Left cardiac atrium (tissue), 4 donors: ENCODE measurements around the gene PPP2R1A. TPM values are rescaled to one million over a fixed set of nuclear protein-coding genes. Genes with fewer than 3 reads are reported as not detected.
A peak's percentile ranks its signal among the peaks of the same experiment; 100 is the strongest.
"Not testable (repeated sequence)": the region's sequence is repeated elsewhere in the genome, so short reads cannot be mapped to it uniquely, and the experiment has no call there.

Experiments used
- ATAC-seq, 2 donors: fragments of 200-7000 bp; cut with Tn5 transposase; one replicate each; pipeline ENCODE4 v1.9.1; 2020; ENCODE audit warnings: mild to moderate bottlenecking in 2 of 2, moderate library complexity in 2 of 2
- DNase-seq: peaks from one replicate; pipeline ENCODE4 v3.0.0-alpha.2; 2020
- intact Hi-C, 2 donors: fragments of 100-400 bp; cut with DNase I; formaldehyde crosslinking; loops; one replicate each; pipeline versions ENCODE4 v1.14.1 to v1.15.1; 2022 to 2023
- total RNA-seq, 2 donors: library from RNA; stranded (reverse); fragmentation: NEBNext Ultra II Directional; extraction: Animal tissue kit (Norgen Biotek cat#: 25700); gene quantifications; one replicate each; pipeline ENCODE4 v1.2.1, GENCODE V29; 2021
- donor health status: DM: no; HTN: yes; CAD: no.
- donor health status: DM: no; HTN: yes; CAD: no; lungs with severe emphysema.
- donor health status: DM: yes; HTN: yes; CAD: no.
- donor health status: Dilated cardiomyopathy.

PPP2R1A gene
- total RNA-seq, 2 donors from 2014 or later = 276 to 389 TPM

GRCh38 chr19:52197964-52198363 is 8.1 kb downstream of the PPP2R1A start:
- no peak for ATAC-seq
- intact Hi-C loops = no loop called here
- no peak for DNase-seq

GRCh38 chr19:52198678-52199077 is 8.8 kb downstream of the PPP2R1A start:
- intact Hi-C loops = no loop called here
- ATAC-seq = no peak
- no peak for DNase-seq

GRCh38 chr19:52200044-52200443 is 10.2 kb downstream of the PPP2R1A start:
- intact Hi-C loops = no loop called here
- ATAC-seq = peak; percentile 89 to 91
- peak; percentile 57 for DNase-seq

GRCh38 chr19:52200755-52201391 is 11.0 kb downstream of the PPP2R1A start:
- intact Hi-C loops, ATAC-seq, DNase-seq: not testable (repeated sequence)

GRCh38 chr19:52206481-52206880 is 16.6 kb downstream of the PPP2R1A start:
- ATAC-seq (peak in 1 of 2 donors; percentile 67), DNase-seq (peak; percentile 41)
- intact Hi-C loops = no loop called here

GRCh38 chr19:52211203-52211602 is 21.4 kb downstream of the PPP2R1A start:
- DNase-seq (no peak), ATAC-seq (no peak)
- intact Hi-C loops = no loop called here

GRCh38 chr19:52211926-52212571 is 22.2 kb downstream of the PPP2R1A start:
- no peak for ATAC-seq
- intact Hi-C loops = no loop called here
- no peak for DNase-seq

- DNase-seq (no peak), ATAC-seq (no peak)
- intact Hi-C loops = no loop called here
Observed at GRCh38 chr19:52212572-52213255, 22.9 kb downstream of the PPP2R1A start.

GRCh38 chr19:52214241-52214640 is 24.4 kb downstream of the PPP2R1A start:
- ATAC-seq = no peak
- DNase-seq = no peak
- intact Hi-C loops = no loop called here

- DNase-seq (no peak), ATAC-seq (no peak)
- intact Hi-C loops = no loop called here
Observed at GRCh38 chr19:52216401-52216800, 26.5 kb downstream of the PPP2R1A start.

- no peak for DNase-seq
- ATAC-seq = no peak
- intact Hi-C loops = no loop called here
Observed at GRCh38 chr19:52217576-52217975, 27.7 kb downstream of the PPP2R1A start.

- intact Hi-C loops = no loop called here
- ATAC-seq = no peak
Observed at GRCh38 chr19:52219611-52220010, 29.8 kb downstream of the PPP2R1A start.

GRCh38 chr19:52221031-52221430 is 31.2 kb downstream of the PPP2R1A start:
- intact Hi-C loops = no loop called here
- DNase-seq (no peak), ATAC-seq (no peak)

More at GRCh38 chr19:52219611-52220010, 29.8 kb downstream of the PPP2R1A start:
- DNase-seq = no peak

GRCh38 chr19:52221831-52222375 is 32.1 kb downstream of the PPP2R1A start:
- intact Hi-C loops = no loop called here
- no peak for DNase-seq
- ATAC-seq = no peak

GRCh38 chr19:52224211-52224610 is 34.4 kb downstream of the PPP2R1A start:
- intact Hi-C loops = no loop called here

GRCh38 chr19:52226652-52227051 is 36.8 kb downstream of the PPP2R1A start:
- DNase-seq (no peak), ATAC-seq (no peak)
- intact Hi-C loops = no loop called here

More at GRCh38 chr19:52224211-52224610, 34.4 kb downstream of the PPP2R1A start:
- DNase-seq (no peak), ATAC-seq (no peak)

GRCh38 chr19:52227196-52227940 is 37.5 kb downstream of the PPP2R1A start:
- DNase-seq (no peak), ATAC-seq (no peak)
- intact Hi-C loops = no loop called here

GRCh38 chr19:52227980-52228379 is 38.1 kb downstream of the PPP2R1A start:
- DNase-seq = no peak
- no peak for ATAC-seq

GRCh38 chr19:52229524-52229923 is 39.7 kb downstream of the PPP2R1A start:
- ATAC-seq (no peak), DNase-seq (no peak)
- intact Hi-C loops = no loop called here

More at GRCh38 chr19:52227980-52228379, 38.1 kb downstream of the PPP2R1A start:
- intact Hi-C loops = no loop called here
